Trophoblast cell (in vitro differentiated cells and primary cell): Measurements from ENCODE around the gene SUSD5.
"Not testable (repeated sequence)": the region's sequence is repeated elsewhere in the genome, so short reads cannot be mapped to it uniquely, and the experiment has no call there.

Source experiments
- DNase-seq, 2 donors: peaks; one replicate each; pipeline ENCODE4 v3.0.0-alpha.2; 2016
- H2AFZ ChIP-seq: 2 replicates; pipeline ENCODE4 v1.6.1; 2013; ENCODE audit warnings: low read length, moderate library complexity, mild to moderate bottlenecking; ENCODE audit not compliant: insufficient read depth, poor library complexity
- H2AK5ac ChIP-seq: 2 replicates; pipeline ENCODE4 v1.6.1; 2013; ENCODE audit warnings: mild to moderate bottlenecking, low read length
- H2BK120ac ChIP-seq: 2 replicates; pipeline ENCODE4 v1.6.1; 2013; ENCODE audit warnings: low read length, mild to moderate bottlenecking, moderate library complexity; ENCODE audit not compliant: insufficient read depth, poor library complexity
- H2BK12ac ChIP-seq: 2 replicates; pipeline ENCODE4 v1.6.1; 2013; ENCODE audit warnings: mild to moderate bottlenecking, low read length, moderate library complexity
- H2BK5ac ChIP-seq: 2 replicates; pipeline ENCODE4 v1.6.1; 2013; ENCODE audit warnings: low read length, low read depth, moderate library complexity, mild to moderate bottlenecking; ENCODE audit not compliant: poor library complexity
- H3K14ac ChIP-seq: 2 replicates; pipeline ENCODE4 v1.6.1; 2013; ENCODE audit warnings: mild to moderate bottlenecking, low read length
- H3K18ac ChIP-seq: 2 replicates; pipeline ENCODE4 v1.6.1; 2013; ENCODE audit warnings: mild to moderate bottlenecking, low read length
- H3K23ac ChIP-seq: 2 replicates; pipeline ENCODE4 v1.6.1; 2013; ENCODE audit warnings: low read length
- H3K27ac ChIP-seq: 2 replicates; pipeline ENCODE4 v1.5.1; 2013; ENCODE audit warnings: low read depth, mild to moderate bottlenecking, inconsistent platforms, low read length, moderate library complexity
- H3K27me3 ChIP-seq: 2 replicates; pipeline ENCODE4 v1.6.1; 2013; ENCODE audit warnings: inconsistent platforms, mild to moderate bottlenecking, low read length, moderate library complexity; ENCODE audit not compliant: insufficient read depth
- H3K36me3 ChIP-seq, 2 experiments: 1 replicate in 1 of 2; 2 replicates in 1 of 2; pipeline ENCODE4 v1.6.1; 2013; ENCODE audit warnings: low read length in 2 of 2, mild to moderate bottlenecking in 2 of 2, moderate library complexity in 1 of 2; ENCODE audit not compliant: insufficient read depth in 2 of 2, control insufficient read depth in 1 of 2
- H3K4ac ChIP-seq: 2 replicates; pipeline ENCODE4 v1.6.1; 2013; ENCODE audit warnings: low read depth, mild to moderate bottlenecking, low read length, moderate library complexity
- H3K4me1 ChIP-seq, 2 experiments: 1 replicate in 1 of 2; 2 replicates in 1 of 2; pipeline ENCODE4 v1.6.1; 2013; ENCODE audit warnings: low read length in 2 of 2, mild to moderate bottlenecking in 2 of 2, moderate library complexity in 1 of 2; ENCODE audit not compliant: insufficient read depth in 2 of 2, control insufficient read depth in 1 of 2
- H3K4me2 ChIP-seq: 2 replicates; pipeline ENCODE4 v1.6.1; 2013; ENCODE audit warnings: inconsistent platforms, mild to moderate bottlenecking, low read length, moderate library complexity
- H3K4me3 ChIP-seq: 2 replicates; pipeline ENCODE4 v1.5.1; 2013; ENCODE audit warnings: mild to moderate bottlenecking, low read depth, low read length, inconsistent platforms
- H3K79me1 ChIP-seq: one replicate; pipeline ENCODE4 v1.6.1; 2013; ENCODE audit warnings: low read length
- H3K79me2 ChIP-seq: 2 replicates; pipeline ENCODE4 v1.6.1; 2013; ENCODE audit warnings: low read length, mild to moderate bottlenecking; ENCODE audit not compliant: control insufficient read depth, insufficient read depth, poor library complexity
- H3K9ac ChIP-seq: 2 replicates; pipeline ENCODE4 v1.6.1; 2013; ENCODE audit warnings: mild to moderate bottlenecking, low read length
- H3K9me3 ChIP-seq: 2 replicates; pipeline ENCODE4 v1.6.1; 2013; ENCODE audit warnings: low read depth, mild to moderate bottlenecking, control low read depth, inconsistent platforms, low read length; ENCODE audit not compliant: insufficient read depth
- H4K12ac ChIP-seq: 2 replicates; pipeline ENCODE4 v1.6.1; 2013; ENCODE audit warnings: low read depth, mild to moderate bottlenecking, low read length, moderate library complexity
- H4K8ac ChIP-seq: 2 replicates; pipeline ENCODE4 v1.6.1; 2013; ENCODE audit warnings: low read depth, mild to moderate bottlenecking, low read length, moderate library complexity
- H4K91ac ChIP-seq: one replicate; pipeline ENCODE4 v1.6.1; 2013; ENCODE audit warnings: low read depth, mild to moderate bottlenecking, low read length, moderate library complexity
- WGBS: extraction: QIAGEN DNeasy Blood & Tissue Kit; methylation state at CpG from one replicate; pipeline ENCODE4 v1.1.7; 2013; ENCODE audit warnings: missing lambda C conversion rate; ENCODE audit not compliant: insufficient read length, insufficient coverage; ENCODE audit errors: extremely low coverage; 5-methylcytosine and 5-hydroxymethylcytosine counted together

Gene SUSD5

GRCh38 chr3:33167284-33167683, 51.3 kb downstream of the SUSD5 start:
- H3K14ac ChIP-seq = no peak overlapping the region
- H3K23ac ChIP-seq = no peak overlapping the region
- H4K12ac ChIP-seq = no peak overlapping the region
- H2BK12ac ChIP-seq = no peak overlapping the region
- no peak overlapping the region for H4K8ac ChIP-seq
- no peaks in the 10 kb centered on the region for H3K79me2 ChIP-seq
- no peak overlapping the region for H3K4ac ChIP-seq
- no CpG with 5 or more reads among the region's 3 CpGs for WGBS
- no peak overlapping the region for H2AFZ ChIP-seq
- no peak overlapping the region for H2BK120ac ChIP-seq
- H3K18ac ChIP-seq = no peak overlapping the region
- no peaks in the 10 kb centered on the region for H3K4me1 ChIP-seq
- H3K36me3 ChIP-seq = no peaks in the 10 kb centered on the region
- no peak for DNase-seq
- no peaks in the 10 kb centered on the region for H3K79me1 ChIP-seq
- no peak overlapping the region for H2AK5ac ChIP-seq
- no peak overlapping the region for H2BK5ac ChIP-seq
- H3K27ac ChIP-seq = no peak overlapping the region
- H3K4me2 ChIP-seq = no peak overlapping the region
- H4K91ac ChIP-seq = no peak overlapping the region
- H3K9ac ChIP-seq = no peak overlapping the region
- no peaks in the 10 kb centered on the region for H3K27me3 ChIP-seq
- H3K9me3 ChIP-seq = no peaks in the 10 kb centered on the region
- H3K4me3 ChIP-seq = no peak overlapping the region

DNA sequence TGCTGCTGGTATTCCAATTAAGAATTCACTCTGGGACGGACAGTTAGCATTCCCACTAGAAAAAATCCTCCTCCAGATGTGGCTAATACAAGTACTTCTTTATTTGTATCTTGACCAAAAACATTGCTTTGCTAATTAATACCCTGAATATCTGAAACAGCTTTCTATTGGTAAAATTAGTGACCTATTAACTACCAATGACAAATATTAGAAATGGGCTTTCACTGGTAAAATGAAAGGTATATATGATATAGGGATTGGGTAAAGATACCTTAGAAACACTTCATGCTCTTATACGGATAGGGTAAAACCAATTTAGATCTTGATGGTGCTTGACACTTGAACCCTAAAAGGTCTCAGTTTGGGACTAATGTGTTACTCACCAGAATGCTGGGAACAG, 52.5 kb downstream of the SUSD5 start:
- Histone ChIP-seq H3K36me3 (no peaks in the 10 kb centered on the region), H3K27ac (no peak overlapping the region), H3K18ac (no peak overlapping the region), H2BK12ac (no peak overlapping the region), H3K9ac (no peak overlapping the region), H2BK5ac (no peak overlapping the region), H4K91ac (no peak overlapping the region), H3K4me1 (no peaks in the 10 kb centered on the region), H4K12ac (no peak overlapping the region), H3K23ac (no peak overlapping the region), H4K8ac (no peak overlapping the region), H3K27me3 (no peaks in the 10 kb centered on the region), H3K4me3 (no peak overlapping the region), H3K4me2 (no peak overlapping the region), H3K4ac (no peak overlapping the region), H3K79me1 (no peaks in the 10 kb centered on the region), H2AFZ (no peak overlapping the region), H2BK120ac (no peak overlapping the region), H3K79me2 (no peaks in the 10 kb centered on the region), H2AK5ac (no peak overlapping the region), H3K14ac (no peak overlapping the region), H3K9me3 (no peaks in the 10 kb centered on the region)
- DNase-seq = no peak
- WGBS = no CpG with 5 or more reads among the region's 2 CpGs

DNA sequence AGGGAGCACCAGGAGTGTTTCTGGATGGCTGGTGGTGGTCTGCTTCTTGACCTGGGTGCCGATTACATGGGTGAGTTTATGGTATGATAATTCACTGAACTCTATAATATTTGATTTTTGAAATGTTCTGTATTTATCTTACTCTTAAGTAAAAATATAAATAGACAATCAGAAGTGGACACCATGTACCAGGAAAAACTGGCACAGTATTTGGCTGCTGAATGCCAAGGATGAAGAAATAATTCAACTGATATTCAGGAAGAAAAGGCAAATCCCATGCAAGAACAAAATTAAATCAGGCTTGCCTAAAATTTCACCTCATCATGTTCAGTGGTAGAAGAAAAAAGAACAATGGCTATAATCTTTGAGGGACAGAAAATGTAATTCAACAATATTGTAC, 53.2 kb downstream of the SUSD5 start:
- Histone ChIP-seq H2AK5ac (no peak overlapping the region), H3K27ac (no peak overlapping the region), H3K4me2 (no peak overlapping the region), H3K79me1 (no peaks in the 10 kb centered on the region), H4K91ac (no peak overlapping the region), H3K9ac (no peak overlapping the region), H2BK12ac (no peak overlapping the region), H2BK120ac (no peak overlapping the region), H3K4me1 (no peaks in the 10 kb centered on the region), H3K4me3 (no peak overlapping the region), H3K27me3 (no peaks in the 10 kb centered on the region), H3K9me3 (no peaks in the 10 kb centered on the region), H4K12ac (no peak overlapping the region), H3K23ac (no peak overlapping the region), H2AFZ (no peak overlapping the region), H3K79me2 (no peaks in the 10 kb centered on the region), H2BK5ac (no peak overlapping the region), H3K14ac (no peak overlapping the region), H4K8ac (no peak overlapping the region), H3K4ac (no peak overlapping the region), H3K36me3 (no peaks in the 10 kb centered on the region), H3K18ac (no peak overlapping the region)
- WGBS = no CpG with 5 or more reads among the region's 1 CpG
- no peak for DNase-seq

DNA sequence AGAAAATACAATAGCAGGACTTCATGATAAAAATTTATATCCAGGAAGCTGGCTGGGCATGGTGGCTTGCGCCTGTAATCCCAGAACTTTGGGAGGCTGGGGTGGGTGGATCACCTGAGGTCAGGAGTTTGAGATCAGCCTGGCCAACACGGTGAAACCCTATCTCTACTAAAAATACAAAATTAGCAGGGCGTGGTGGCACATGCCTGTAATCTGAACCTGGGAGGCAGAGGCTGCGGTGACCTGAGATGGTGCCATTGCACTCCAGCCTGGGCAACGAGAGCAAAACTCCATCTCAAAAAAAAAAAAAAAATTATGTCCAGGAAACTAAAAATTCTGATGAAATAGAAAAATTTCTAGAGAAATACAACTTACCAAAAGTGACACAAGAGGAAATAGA, 56.0 kb downstream of the SUSD5 start:
- whole genome bisulfite sequencing = no CpG with 5 or more reads among the region's 5 CpGs
- not testable (repeated sequence) for H3K14ac ChIP-seq, H3K23ac ChIP-seq, H3K9ac ChIP-seq, H3K36me3 ChIP-seq, H3K18ac ChIP-seq, H3K79me2 ChIP-seq, H3K27ac ChIP-seq, H4K12ac ChIP-seq, H3K4ac ChIP-seq, H3K79me1 ChIP-seq, H3K27me3 ChIP-seq, H3K4me1 ChIP-seq, H3K4me3 ChIP-seq, H2AFZ ChIP-seq, DNase-seq, H2BK120ac ChIP-seq, H4K8ac ChIP-seq, H2BK5ac ChIP-seq, H4K91ac ChIP-seq, H2AK5ac ChIP-seq, H2BK12ac ChIP-seq, H3K4me2 ChIP-seq, H3K9me3 ChIP-seq
